Loucy (cell line): ENCODE data around the gene ESYT3.

Experiments
- CTCF ChIP-seq: fragments of 200-600 bp; sonication (generic); conservative IDR thresholded peaks from 2 replicates; pipeline ENCODE4 v1.5.1; 2014; ENCODE audit warnings: mild to moderate bottlenecking, antibody characterized with exemption, low read length
- EZH2phosphoT487 ChIP-seq: fragments of 200-600 bp; IDR thresholded peaks from 2 replicates; pipeline ENCODE4 v1.6.1; 2018; ENCODE audit warnings: antibody characterized with exemption, mild to moderate bottlenecking, moderate library complexity, borderline replicate concordance

DNA sequence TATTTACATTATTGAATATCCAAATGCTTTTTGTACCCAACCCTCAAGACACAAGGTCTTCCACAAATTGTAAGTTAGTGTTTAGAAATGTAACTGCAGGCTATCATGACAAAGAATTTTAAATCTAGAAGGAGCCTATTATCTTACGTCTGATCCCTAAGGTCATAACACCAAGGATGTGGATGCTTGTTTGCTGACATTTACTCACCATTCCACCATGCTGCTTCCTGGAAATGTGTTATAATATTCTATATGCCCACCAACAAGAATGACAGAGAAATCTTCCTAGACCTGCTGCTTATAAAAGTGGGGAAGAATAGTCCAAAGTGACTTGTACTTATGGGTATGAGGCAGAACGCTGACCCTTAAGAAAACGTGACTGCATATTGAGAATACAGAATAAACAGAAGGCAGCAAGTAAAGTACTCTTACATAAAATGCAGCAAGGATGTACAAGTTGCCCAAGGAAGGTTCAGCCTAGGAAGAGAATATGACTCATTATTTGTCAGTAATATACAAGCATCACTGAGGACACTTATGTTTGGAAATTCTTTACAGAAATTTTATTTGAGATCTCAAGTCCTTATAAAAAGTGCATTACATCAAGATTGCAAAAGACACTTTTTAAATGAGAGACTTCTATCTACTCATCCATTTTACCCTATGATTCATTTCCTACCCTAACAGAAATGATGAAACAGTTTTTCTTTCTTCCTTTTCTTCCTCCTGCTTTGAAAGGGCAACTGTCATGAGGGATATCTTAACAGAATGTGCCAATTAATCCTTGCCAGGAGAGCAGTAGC is 59.6 kb downstream of the ESYT3 start:
- TF ChIP-seq EZH2phosphoT487 = no peak
- no peak for TF ChIP-seq CTCF
